ENCODE measurements around the gene ESPNL.
A peak's percentile ranks its signal among the peaks of the same experiment; 100 is the strongest.

Gene ESPNL

DNA sequence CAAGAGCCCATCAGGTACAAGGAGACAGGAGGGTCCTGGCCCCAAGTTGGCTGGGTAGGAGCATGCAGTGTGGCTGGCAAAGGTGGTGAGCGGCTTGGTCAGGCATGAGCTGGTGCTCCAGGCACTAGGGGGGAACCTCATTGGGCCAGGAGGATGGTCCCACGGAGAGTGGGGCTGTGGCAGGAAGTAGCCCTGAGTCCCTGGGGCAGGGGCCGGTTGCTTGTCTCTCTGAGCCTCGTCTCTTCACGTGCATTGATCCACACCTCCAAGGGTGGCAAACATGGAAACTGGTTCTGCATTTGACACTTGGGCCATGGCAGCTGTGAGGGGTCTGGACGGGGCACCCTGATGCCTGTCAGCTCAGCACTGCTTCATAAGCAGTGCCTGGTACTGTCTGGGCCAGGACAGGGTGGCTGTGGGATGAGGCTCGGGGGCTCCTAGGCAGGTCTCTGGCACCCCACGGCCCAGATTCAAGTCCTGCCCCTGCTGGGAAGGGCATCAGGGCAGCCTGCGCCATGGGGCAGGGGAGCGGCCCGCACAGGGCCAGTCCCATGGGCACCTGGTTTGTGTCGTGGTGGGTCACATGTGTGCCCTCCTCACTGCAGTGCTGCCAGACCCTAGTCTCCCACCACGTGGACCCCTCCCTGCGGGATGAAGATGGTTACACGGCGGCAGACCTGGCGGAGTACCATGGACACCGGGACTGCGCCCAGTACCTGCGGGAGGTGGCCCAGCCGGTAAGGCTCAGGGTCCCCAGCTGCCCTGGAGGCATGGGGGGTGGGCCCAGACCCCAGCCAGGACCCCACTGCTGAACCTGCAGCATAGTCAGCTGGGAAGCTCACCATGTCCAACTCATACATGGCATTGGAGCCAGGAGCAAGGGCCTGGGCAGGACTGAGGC, 16.4 kb downstream of the ESPNL start:
- TF ChIP-seq CTCF (IDR thresholded peaks at IDR 0.05; ENCODE audit: unreplicated experiment in 3 of 3) = no peak
- Mint-ChIP-seq H3K36me3 (ENCODE audit: low read depth) (peaks cover 7% of the 10 kb centered on the region), H3K27ac (no peak overlapping the region), H3K4me1 (no peaks in the 10 kb centered on the region), H3K9me3 (peaks cover 15% of the 10 kb centered on the region), H3K4me3 (no peak overlapping the region), H3K27me3 (ENCODE audit: low read depth) (peaks cover 41% of the 10 kb centered on the region)

GRCh38 chr2:238117199-238118154, 17.3 kb downstream of the ESPNL start:
- no peak for TF ChIP-seq CTCF (IDR thresholded peaks at IDR 0.05; ENCODE audit: unreplicated experiment in 3 of 3)
- Mint-ChIP-seq H3K27ac (no peak overlapping the region), H3K4me3 (no peak overlapping the region), H3K27me3 (ENCODE audit: low read depth) (peaks cover 45% of the 10 kb centered on the region), H3K9me3 (peaks cover 15% of the 10 kb centered on the region), H3K4me1 (no peaks in the 10 kb centered on the region), H3K36me3 (ENCODE audit: low read depth) (peaks cover 7% of the 10 kb centered on the region)

- Mint-ChIP-seq H3K27ac (no peak overlapping the region), H3K36me3 (ENCODE audit: low read depth) (no peaks in the 10 kb centered on the region), H3K27me3 (ENCODE audit: low read depth) (peaks cover 40% of the 10 kb centered on the region), H3K4me1 (no peaks in the 10 kb centered on the region), H3K9me3 (peaks cover 2% of the 10 kb centered on the region), H3K4me3 (no peak overlapping the region)
- TF ChIP-seq CTCF (IDR thresholded peaks at IDR 0.05; ENCODE audit: unreplicated experiment in 3 of 3) = no peak
Observed at GRCh38 chr2:238119756-238120462, 19.8 kb downstream of the ESPNL start.

- H3K4me3 Mint-ChIP-seq = no peak overlapping the region
- no peaks in the 10 kb centered on the region for H3K36me3 Mint-ChIP-seq (ENCODE audit: low read depth)
- H3K27me3 Mint-ChIP-seq (ENCODE audit: low read depth) = peaks cover 40% of the 10 kb centered on the region
- no peaks in the 10 kb centered on the region for H3K9me3 Mint-ChIP-seq
- TF ChIP-seq CTCF (IDR thresholded peaks at IDR 0.05; ENCODE audit: unreplicated experiment in 3 of 3) = peak; percentile 42 to 54 (median 53)
- peak overlapping the region in 1 of 3 experiments; percentile 20 for H3K27ac Mint-ChIP-seq
- no peaks in the 10 kb centered on the region for H3K4me1 Mint-ChIP-seq
Observed at GRCh38 chr2:238120463-238121298, 20.5 kb downstream of the ESPNL start.

Data from nephron (organoid).